22Rv1 (cell line): Measurements from ENCODE around the gene CDH24.

ENCODE experiments used
- CTCF ChIP-seq: fragments of 450-650 bp; IDR thresholded peaks from 2 replicates; pipeline ENCODE4 v1.5.1; 2017; ENCODE audit warnings: mild to moderate bottlenecking
- ZFX ChIP-seq: fragments of 450-650 bp; IDR thresholded peaks from 2 replicates; pipeline ENCODE4 v1.6.1; 2017; ENCODE audit warnings: antibody characterized with exemption, borderline replicate concordance

GRCh38 chr14:23002592-23002991 is 54.7 kb downstream of the CDH24 start:
- TF ChIP-seq CTCF (no peak), ZFX (no peak)
